ENCODE measurements around the gene TSPOAP1.

Gene TSPOAP1

DNA sequence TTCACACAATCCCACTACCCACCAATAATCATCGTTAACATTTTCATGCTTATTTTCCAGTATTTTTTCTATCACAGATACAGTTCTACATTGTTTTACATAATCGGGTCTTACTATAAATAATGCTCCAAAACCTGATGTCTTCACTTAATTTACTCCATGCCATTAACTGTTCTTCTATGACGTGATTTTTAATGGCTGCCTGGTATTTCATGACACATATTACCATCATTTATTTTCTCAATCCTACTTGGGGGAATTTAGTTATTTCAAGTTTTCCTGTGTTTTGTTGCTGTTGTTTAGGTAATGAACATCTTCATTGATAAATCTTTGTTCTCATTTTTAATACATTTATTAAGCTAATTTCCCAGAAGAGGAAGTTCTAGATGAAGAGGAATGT, 75.5 kb downstream of the TSPOAP1 start:
- no peak for DNase-seq (ENCODE audit: low read depth)

- DNase-seq (ENCODE audit: low read depth) = no peak
Observed at GRCh38 chr17:58252141-58252540, 76.5 kb downstream of the TSPOAP1 start.
